ENCODE results near the gene FLRT1. TPM values are rescaled to one million over a fixed set of nuclear protein-coding genes. Genes with fewer than 3 reads are reported as not detected.

FLRT1 gene
- total RNA-seq, 6 donors from 2014 or later: 0.09 to 0.30 (median 0.15) TPM; not detected in 3

DNA sequence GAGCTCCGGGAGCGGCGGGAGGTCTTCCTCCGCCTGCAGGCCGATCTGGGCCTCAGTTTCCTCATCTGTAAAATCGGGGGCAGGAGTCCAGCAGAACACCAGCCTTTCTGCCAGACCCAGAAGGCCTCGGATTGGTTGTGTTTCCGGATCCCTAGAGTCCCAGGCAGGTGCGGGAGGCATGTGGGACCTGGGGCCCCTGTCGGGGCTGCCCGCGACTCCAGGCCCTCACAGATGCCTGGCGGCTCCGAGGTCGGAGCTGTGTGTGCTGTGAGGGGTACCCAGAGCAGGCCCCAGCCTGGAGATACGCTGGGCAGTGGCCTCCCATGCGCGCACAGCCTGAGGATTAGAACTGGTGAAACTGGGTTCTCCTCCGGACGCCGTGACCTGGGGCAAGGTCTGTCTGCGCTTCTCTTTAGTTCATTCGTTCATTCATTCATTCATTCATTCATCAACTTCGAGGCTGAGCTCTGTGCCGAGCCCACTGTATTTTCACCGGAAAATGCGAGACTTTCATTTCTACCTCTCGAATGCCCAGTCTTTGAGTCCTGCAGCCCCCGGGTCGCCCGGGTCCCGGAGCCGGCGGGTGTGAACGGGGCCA lies 24.6 kb downstream of the FLRT1 start:
- Histone ChIP-seq H3K9me3 (no peaks in the 10 kb centered on the region), H3K4me1 (peaks cover 6 to 14% (median 10%) of the 10 kb centered on the region in 4 donors), H3K27me3 (peaks cover 0 to 10% (median 4%) of the 10 kb centered on the region in 4 donors), H3K36me3 (no peaks in the 10 kb centered on the region), H3K27ac (no peak overlapping the region), H3K4me3 (peak overlapping the region in 3 of 4 donors; percentile 28 to 48 (median 45))
- ATAC-seq (ENCODE audit: low FRiP score in 2 of 2): no peak
- peak in 1 of 2 donors; percentile 79 for DNase-seq
- TF ChIP-seq, protein P1, sequence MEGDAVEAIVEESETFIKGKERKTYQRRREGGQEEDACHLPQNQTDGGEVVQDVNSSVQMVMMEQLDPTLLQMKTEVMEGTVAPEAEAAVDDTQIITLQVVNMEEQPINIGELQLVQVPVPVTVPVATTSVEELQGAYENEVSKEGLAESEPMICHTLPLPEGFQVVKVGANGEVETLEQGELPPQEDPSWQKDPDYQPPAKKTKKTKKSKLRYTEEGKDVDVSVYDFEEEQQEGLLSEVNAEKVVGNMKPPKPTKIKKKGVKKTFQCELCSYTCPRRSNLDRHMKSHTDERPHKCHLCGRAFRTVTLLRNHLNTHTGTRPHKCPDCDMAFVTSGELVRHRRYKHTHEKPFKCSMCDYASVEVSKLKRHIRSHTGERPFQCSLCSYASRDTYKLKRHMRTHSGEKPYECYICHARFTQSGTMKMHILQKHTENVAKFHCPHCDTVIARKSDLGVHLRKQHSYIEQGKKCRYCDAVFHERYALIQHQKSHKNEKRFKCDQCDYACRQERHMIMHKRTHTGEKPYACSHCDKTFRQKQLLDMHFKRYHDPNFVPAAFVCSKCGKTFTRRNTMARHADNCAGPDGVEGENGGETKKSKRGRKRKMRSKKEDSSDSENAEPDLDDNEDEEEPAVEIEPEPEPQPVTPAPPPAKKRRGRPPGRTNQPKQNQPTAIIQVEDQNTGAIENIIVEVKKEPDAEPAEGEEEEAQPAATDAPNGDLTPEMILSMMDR (IDR thresholded peaks at IDR 0.05): no peak
- TF ChIP-seq POLR2A (IDR thresholded peaks at IDR 0.05) (no peak), EP300 (IDR thresholded peaks at IDR 0.05) (no peak), POLR2AphosphoS5 (IDR thresholded peaks at IDR 0.05) (no peak)
- WGBS, 2 donors: 25 to 26% methylated on average over 20 to 35 of the region's 35 CpGs

DNA sequence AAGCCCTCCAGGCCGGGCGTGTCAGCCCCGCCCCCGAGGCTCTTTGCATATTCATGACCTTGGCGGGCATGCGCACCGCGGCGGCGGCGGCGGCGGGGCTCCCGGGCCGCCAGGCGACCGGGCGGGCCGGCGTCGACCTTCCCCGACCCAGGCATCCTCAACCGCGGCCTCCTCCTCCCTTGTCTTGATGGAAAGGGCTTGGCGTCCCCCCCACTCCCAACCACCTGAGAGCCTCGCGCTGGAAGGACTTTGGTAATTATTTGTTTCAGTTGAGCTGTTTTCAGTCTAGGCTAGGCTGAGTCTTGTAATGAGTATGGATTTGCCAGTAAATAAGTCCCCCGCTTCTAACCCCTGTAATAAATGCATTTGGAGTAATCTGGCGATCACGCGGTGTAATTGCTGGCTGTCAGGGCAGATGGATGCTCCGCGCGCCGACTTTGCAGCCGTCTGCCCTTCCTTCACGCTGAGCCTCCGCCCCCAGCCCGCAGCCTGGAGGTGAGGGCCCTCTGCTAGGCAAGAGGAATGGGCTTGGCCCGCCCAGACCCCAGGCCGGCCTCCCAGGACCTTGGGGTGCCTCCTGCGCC lies 25.2 kb downstream of the FLRT1 start:
- ATAC-seq (ENCODE audit: low FRiP score in 2 of 2) (peak in 1 of 2 donors; percentile 80), DNase-seq (peak; percentile 44 to 93)
- H3K4me3 ChIP-seq: peak overlapping the region in 3 of 4 donors; percentile 28 to 48 (median 45)
- no peaks in the 10 kb centered on the region for H3K9me3 ChIP-seq
- H3K27me3 ChIP-seq: peaks cover 0 to 10% (median 4%) of the 10 kb centered on the region in 4 donors
- no peaks in the 10 kb centered on the region for H3K36me3 ChIP-seq
- H3K27ac ChIP-seq: no peak overlapping the region
- TF ChIP-seq, protein P1 (IDR thresholded peaks at IDR 0.05): no peak
- no peak for TF ChIP-seq EP300 (IDR thresholded peaks at IDR 0.05)
- no peak for TF ChIP-seq POLR2A (IDR thresholded peaks at IDR 0.05)
- TF ChIP-seq POLR2AphosphoS5 (IDR thresholded peaks at IDR 0.05): no peak
- WGBS, 2 donors: 2 to 4% methylated on average over 8 to 18 of the region's 42 CpGs
- peaks cover 6 to 14% (median 10%) of the 10 kb centered on the region in 4 donors for H3K4me1 ChIP-seq

DNA sequence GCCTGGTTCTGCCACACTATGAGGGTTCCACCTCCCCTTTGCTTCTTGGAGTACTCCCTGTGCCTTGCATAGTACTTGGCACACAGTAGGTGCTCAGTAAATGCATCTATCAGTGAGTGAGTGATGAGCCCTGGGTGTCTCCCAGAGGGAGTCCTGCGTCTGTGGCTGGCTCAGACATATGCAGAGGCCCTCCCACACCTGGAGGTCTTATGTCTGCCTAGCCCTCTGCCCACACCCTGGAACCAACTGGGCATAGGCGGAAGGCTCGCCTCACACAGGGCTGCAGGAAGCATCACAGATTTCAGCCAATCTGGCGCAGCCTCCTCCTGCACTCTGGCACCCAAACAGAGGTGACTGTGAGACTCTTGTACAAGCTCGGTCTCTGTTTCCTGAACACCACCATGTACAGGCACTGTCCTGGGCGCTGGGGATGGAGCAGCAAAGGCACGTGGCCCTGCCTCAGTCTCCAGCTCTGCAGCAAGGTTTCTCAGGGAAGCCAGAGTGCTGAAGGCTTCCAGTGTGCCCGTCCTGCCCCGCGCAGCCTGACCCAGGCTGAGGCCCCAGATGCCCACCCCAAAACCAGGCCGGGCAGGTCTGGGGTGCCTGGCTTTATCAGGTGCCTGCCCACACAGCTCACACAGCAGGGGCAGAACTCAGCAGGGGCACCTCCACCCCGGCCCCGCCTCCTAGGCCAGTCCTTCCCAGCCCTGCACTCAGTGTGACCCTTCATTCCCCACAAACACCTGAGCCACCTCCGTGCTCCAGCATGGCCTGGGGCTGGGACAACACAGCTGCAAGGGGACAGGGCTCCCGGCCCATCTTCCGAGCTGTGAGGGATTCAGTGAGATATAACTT lies 26.7 kb downstream of the FLRT1 start:
- H3K27ac ChIP-seq: no peak overlapping the region
- no peaks in the 10 kb centered on the region for H3K9me3 ChIP-seq
- H3K27me3 ChIP-seq: peaks cover 0 to 10% (median 4%) of the 10 kb centered on the region in 4 donors
- no peak overlapping the region for H3K4me3 ChIP-seq
- ATAC-seq (ENCODE audit: low FRiP score in 2 of 2) (no peak), DNase-seq (peak in 1 of 2 donors; percentile 62)
- H3K36me3 ChIP-seq: no peaks in the 10 kb centered on the region
- TF ChIP-seq, protein P1 (IDR thresholded peaks at IDR 0.05): no peak
- TF ChIP-seq EP300 (IDR thresholded peaks at IDR 0.05) (no peak), POLR2A (IDR thresholded peaks at IDR 0.05) (no peak), POLR2AphosphoS5 (IDR thresholded peaks at IDR 0.05) (no peak)
- peaks cover 6 to 14% (median 10%) of the 10 kb centered on the region in 4 donors for H3K4me1 ChIP-seq
- WGBS, 2 donors: 89 to 96% methylated on average over 7 to 16 of the region's 16 CpGs

DNA sequence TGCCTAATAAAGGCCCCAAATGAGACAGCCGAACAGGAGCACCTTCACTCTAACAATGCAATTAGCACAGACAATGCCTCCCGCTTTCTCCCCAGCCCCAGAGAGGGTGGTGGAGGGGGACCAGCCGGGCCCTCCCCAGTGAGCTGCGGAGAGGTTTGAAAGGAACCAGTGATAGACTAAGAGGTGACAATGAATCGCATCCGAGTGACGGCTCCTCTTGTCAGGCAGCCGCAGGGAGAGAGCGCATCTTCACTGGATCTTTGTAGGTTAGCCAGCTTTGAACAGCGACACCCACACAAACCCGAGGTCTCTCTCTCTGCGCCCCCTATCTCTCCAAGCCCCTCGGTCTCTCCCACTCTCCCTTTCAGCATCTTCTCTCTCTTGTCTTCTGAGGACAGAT lies 28.0 kb downstream of the FLRT1 start:
- Histone ChIP-seq H3K4me1 (peaks cover 6 to 14% (median 10%) of the 10 kb centered on the region in 4 donors), H3K4me3 (no peak overlapping the region), H3K36me3 (no peaks in the 10 kb centered on the region), H3K27me3 (peaks cover 0 to 10% (median 4%) of the 10 kb centered on the region in 4 donors), H3K27ac (no peak overlapping the region), H3K9me3 (no peaks in the 10 kb centered on the region)
- peak in 1 of 2 donors; percentile 43 for DNase-seq
- no peak for ATAC-seq (ENCODE audit: low FRiP score in 2 of 2)
- 88 to 92% methylated on average over 10 to 13 of the region's 13 CpGs for WGBS, 2 donors
- TF ChIP-seq EP300 (IDR thresholded peaks at IDR 0.05): no peak
- TF ChIP-seq, protein P1 (IDR thresholded peaks at IDR 0.05): no peak
- TF ChIP-seq POLR2A (IDR thresholded peaks at IDR 0.05): no peak
- TF ChIP-seq POLR2AphosphoS5 (IDR thresholded peaks at IDR 0.05): no peak
